Activated CD8-positive, alpha-beta T cell treated with anti-CD3 and anti-CD28 coated beads for 36 hours (primary cell): ENCODE measurements around the gene TTC28. TPM values are rescaled to one million over a fixed set of nuclear protein-coding genes. Genes with fewer than 3 reads are reported as not detected.

Experiments used
- ATAC-seq: fragments of 200-7000 bp; cut with Tn5 transposase; one replicate; pipeline ENCODE4 v1.10.0; 2021; ENCODE audit warnings: mild to moderate bottlenecking, moderate library complexity
- CTCF ChIA-PET: fragments of 350-600 bp; sonication (Branson Sonifier 250); formaldehyde crosslinking; loops from one replicate; lab custom pipeline; 2021; ENCODE audit warnings: antibody characterized with exemption; lab: Charles Lee
- POLR2A ChIA-PET: fragments of 350-600 bp; sonication (Branson Sonifier 250); formaldehyde crosslinking; loops from one replicate; lab custom pipeline; 2021; ENCODE audit warnings: antibody characterized with exemption; lab: Charles Lee
- DNase-seq: peaks from one replicate; pipeline ENCODE4 v3.0.0-alpha.2; 2020
- H3K27ac Mint-ChIP-seq: one replicate; pipeline ENCODE4 v1.8.0; 2021; ENCODE audit warnings: mild to moderate bottlenecking, mixed read lengths
- H3K27me3 Mint-ChIP-seq: one replicate; pipeline ENCODE4 v1.8.0; 2021; ENCODE audit warnings: mixed read lengths
- H3K36me3 Mint-ChIP-seq: one replicate; pipeline ENCODE4 v1.8.0; 2021; ENCODE audit warnings: low read depth, mixed read lengths
- H3K4me1 Mint-ChIP-seq: one replicate; pipeline ENCODE4 v1.8.0; 2021; ENCODE audit warnings: low read depth, mixed read lengths
- H3K4me3 Mint-ChIP-seq: one replicate; pipeline ENCODE4 v1.8.0; 2021; ENCODE audit warnings: mild to moderate bottlenecking, moderate library complexity, mixed read lengths
- H3K9me3 Mint-ChIP-seq: one replicate; pipeline ENCODE4 v1.8.0; 2021; ENCODE audit warnings: mixed read lengths
- CTCF ChIP-seq: fragments of 200-600 bp; IDR thresholded peaks from one replicate; pipeline ENCODE4 v1.8.0; 2022; ENCODE audit warnings: antibody characterized with exemption, mild to moderate bottlenecking
- intact Hi-C: fragments of 100-400 bp; cut with micrococcal nuclease; formaldehyde crosslinking; loops from one replicate; pipeline ENCODE4 v1.10.0; 2022
- total RNA-seq, 2 experiments: library from RNA; stranded (reverse); gene quantifications; one replicate each; pipeline ENCODE4 v1.2.3, GENCODE V29; 2021

Gene TTC28
- total RNA-seq, 2 experiments from 2014 or later: 0.58 to 1.9 TPM

DNA sequence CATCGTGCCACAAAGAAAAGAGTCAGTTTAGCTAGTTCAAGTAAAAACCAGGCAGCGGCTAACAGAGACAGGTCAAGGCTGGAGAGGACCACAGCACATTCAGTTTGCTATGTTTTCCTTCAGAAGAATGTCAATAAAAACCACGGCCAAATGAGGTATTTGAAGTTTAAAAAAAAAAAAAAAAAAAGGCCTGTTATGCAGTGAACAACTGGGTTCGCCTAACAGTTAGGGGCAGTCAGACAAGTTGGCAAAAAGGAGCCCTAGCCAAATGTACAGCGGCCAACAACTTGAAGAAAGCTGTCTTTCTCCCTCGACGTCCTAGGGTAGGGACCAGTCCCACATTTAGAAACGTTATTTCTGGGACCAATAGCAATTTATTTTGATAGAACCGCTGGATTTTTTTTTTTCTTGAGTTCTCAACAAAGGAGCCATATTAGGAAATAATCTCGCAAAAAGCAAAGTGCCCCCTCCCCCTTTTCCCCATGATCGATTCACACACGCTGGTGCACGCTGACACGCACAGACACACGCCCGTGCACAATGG is 237.8 kb downstream of the TTC28 start:
- Mint-ChIP-seq H3K27ac (peak overlapping the region; percentile 41), H3K4me1 (peaks cover 25% of the 10 kb centered on the region), H3K27me3 (peaks cover 8% of the 10 kb centered on the region), H3K4me3 (peak overlapping the region; percentile 66), H3K9me3 (no peaks in the 10 kb centered on the region), H3K36me3 (no peaks in the 10 kb centered on the region)
- ATAC-seq (no peak), DNase-seq (no peak)
- POLR2A ChIA-PET: no interaction called here
- TF ChIP-seq CTCF: no peak
- CTCF ChIA-PET: interaction anchor here (1.1 to 3.1 kb wide), 9 partner anchors 10 to 421 kb away, joined by 3 to 12 read pairs (median 5); no protein-coding TSS in a partner anchor
- intact Hi-C loops: no loop called here

DNA sequence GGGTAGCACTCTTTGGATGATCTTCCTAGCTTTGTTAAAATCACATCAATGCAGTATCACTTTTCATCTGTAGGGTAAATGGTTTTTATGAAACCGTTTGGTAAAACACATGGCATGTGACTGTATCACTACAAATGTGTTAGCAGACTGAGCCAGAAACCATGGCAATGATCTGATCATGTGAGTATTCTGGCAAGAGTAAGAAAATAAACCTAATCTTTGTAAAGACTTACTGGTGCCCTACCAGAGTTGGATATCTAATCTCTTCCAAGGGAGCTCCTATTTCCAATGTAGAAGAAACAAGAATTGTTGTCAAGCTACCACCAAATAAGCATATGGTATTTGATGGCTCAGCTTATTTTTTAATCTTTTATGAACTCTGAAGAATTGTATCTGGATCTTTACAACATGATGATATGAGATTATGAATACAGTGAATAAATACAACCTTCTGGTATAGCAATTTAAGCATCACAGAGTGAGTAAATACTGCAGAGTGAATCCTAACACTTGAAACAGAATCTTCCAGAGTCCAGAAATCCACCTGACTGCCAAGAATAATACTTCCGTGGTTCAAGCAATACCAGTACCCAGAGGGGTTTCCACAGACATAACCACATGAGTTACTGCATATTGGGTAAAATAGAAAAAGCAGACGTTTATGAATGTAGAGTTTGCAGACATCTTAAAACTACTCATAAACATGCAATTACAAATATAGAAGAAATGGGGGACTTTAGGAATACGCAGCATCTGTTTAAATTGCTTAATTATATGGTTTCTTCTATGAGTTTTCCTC is 238.8 kb downstream of the TTC28 start:
- TF ChIP-seq CTCF: no peak
- no peak overlapping the region for H3K4me3 Mint-ChIP-seq
- no peaks in the 10 kb centered on the region for H3K9me3 Mint-ChIP-seq
- intact Hi-C loops: no loop called here
- POLR2A ChIA-PET: no interaction called here
- peaks cover 8% of the 10 kb centered on the region for H3K27me3 Mint-ChIP-seq
- H3K36me3 Mint-ChIP-seq: no peaks in the 10 kb centered on the region
- peaks cover 25% of the 10 kb centered on the region for H3K4me1 Mint-ChIP-seq
- H3K27ac Mint-ChIP-seq: no peak overlapping the region
- DNase-seq (no peak), ATAC-seq (no peak)
- CTCF ChIA-PET: interaction anchor here (0.8 to 3.1 kb wide), 4 partner anchors 11 to 420 kb away, joined by 3 to 12 read pairs (median 4); no protein-coding TSS in a partner anchor

DNA sequence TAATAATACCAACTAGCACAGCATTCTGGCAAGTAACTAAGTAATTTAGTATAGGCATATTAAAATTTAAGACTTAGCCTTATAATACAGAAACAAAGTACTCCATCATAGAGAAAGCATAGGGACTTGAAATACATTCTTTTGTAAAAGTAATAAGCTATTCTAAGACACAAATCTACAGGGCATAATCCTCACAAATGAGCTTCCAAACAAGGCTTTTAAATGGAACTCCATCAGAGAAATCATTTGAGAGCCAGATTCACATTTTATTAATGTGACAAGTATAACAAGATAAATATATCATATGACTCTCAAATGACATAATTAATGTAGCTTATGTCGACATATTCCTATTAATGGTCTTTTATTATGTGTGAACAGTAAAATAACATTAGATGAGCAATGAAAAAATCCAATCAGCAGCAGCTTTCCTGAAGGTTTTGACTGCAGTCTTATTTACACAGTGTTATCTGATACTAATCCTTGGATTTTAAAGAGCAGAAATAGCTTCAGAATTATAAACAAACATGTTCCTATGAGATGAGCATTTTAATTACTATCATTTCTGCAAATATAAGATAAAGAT is 241.4 kb downstream of the TTC28 start:
- Mint-ChIP-seq H3K9me3 (no peaks in the 10 kb centered on the region), H3K27ac (no peak overlapping the region), H3K4me1 (peaks cover 20% of the 10 kb centered on the region), H3K27me3 (peaks cover 5% of the 10 kb centered on the region), H3K36me3 (no peaks in the 10 kb centered on the region), H3K4me3 (no peak overlapping the region)
- DNase-seq: no peak
- ChIA-PET CTCF (no interaction called here), POLR2A (no interaction called here)
- intact Hi-C loops: no loop called here
- ATAC-seq: no peak
- TF ChIP-seq CTCF: no peak

GRCh38 chr22:28435982-28436381 is 243.7 kb downstream of the TTC28 start:
- Mint-ChIP-seq H3K27ac (no peak overlapping the region), H3K4me3 (no peak overlapping the region), H3K27me3 (peaks cover 3% of the 10 kb centered on the region), H3K36me3 (no peaks in the 10 kb centered on the region), H3K4me1 (peaks cover 8% of the 10 kb centered on the region), H3K9me3 (no peaks in the 10 kb centered on the region)
- CTCF ChIA-PET: interaction anchor here (1.5 kb wide), 1 partner anchor 384 kb away, joined by 3 read pairs; no protein-coding TSS in a partner anchor
- DNase-seq: no peak
- intact Hi-C loops: no loop called here
- TF ChIP-seq CTCF: no peak
- POLR2A ChIA-PET: no interaction called here
- ATAC-seq: no peak
